NCI-H2196 (cell line): ENCODE results near the gene TLL1.

Experiments
- DNase-seq: peaks from one replicate; lab custom pipeline; 2025; ENCODE audit not compliant: unreplicated experiment; lab: John Stamatoyannopoulos, UW

Gene TLL1

DNA sequence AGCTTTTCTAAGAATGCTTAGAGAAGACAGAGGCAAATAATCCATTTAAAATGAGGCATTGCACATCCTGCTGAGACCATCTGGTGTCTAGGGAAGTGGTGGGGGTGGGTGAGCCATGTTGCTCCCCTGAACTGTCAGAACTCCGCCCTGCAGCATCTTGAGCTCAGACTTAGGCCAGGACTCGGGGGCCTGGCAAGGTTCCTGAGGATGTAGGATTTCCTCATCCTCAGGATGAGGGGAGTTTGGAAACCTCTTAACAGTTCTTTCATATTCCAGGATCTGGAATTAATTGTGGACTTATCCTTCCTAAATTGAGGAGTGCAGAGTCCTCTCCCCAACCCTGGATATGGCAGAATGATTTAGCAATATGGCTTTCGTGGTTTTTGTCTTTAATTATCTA lies 6.6 kb downstream of the TLL1 start:
- no peak for DNase-seq

DNA sequence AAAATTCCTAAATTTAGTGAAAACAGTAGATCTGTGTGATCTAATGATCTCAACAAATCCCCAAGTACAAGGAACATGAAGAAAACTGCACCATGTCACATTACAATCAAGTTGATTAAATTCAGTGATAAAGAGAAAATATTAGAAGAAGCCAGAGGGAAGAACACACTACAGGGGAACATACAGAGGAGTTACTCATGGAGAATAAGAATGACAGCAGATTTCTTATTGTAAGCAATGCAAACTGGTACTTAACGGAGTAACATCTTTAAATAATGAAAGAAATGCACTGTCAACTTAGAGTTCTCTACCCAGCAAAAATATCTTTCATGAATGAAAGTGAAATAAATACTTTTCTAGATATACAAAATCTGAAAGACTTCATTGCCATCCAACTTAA lies 21.1 kb downstream of the TLL1 start:
- no peak for DNase-seq

DNA sequence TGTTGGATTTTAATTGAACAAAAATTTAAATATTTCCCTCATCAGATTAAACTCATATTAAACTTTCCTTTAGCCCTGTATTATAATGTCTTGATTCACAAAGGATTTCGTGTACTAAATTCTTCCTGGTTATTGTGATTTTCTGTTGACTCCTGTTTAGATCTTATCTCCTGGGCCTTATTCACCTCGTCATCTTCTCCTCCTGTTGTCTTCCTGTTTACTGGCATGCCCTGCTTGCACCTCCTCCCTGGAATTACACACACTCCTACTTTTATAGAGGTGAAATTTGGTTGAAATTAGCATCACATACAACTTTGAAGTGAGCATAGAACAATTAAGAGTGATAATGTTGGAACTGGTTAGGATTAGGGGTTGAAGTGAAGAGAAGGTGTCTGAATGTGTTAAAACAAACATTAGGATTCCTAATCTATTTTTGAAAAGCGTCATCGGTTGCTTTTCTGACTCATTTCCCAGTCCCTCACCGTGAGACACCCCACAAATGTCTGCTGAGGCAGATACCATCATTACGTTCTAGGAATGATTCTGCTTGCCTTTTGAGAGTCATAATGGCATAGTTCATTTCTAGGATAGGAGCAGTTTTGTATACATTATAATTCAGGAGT lies 32.5 kb downstream of the TLL1 start:
- no peak for DNase-seq

DNA sequence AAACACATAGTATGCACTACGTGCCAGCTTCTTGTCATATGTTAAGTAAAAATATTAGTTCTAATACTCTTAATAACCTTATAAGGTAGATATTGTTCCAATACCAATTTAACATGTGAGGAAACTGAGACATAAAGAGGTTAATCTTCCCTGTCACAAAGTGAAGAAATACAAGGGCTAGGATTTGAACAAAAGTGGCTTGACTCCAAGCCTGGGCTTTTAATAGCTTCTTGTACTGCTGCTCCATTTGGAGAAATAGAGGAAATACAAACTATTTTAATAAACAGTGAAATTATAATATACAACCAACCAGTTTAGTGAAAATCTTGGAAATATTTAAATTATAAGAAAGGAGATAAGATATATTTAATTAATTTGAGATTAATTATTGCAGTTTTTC lies 33.2 kb downstream of the TLL1 start:
- no peak for DNase-seq

DNA sequence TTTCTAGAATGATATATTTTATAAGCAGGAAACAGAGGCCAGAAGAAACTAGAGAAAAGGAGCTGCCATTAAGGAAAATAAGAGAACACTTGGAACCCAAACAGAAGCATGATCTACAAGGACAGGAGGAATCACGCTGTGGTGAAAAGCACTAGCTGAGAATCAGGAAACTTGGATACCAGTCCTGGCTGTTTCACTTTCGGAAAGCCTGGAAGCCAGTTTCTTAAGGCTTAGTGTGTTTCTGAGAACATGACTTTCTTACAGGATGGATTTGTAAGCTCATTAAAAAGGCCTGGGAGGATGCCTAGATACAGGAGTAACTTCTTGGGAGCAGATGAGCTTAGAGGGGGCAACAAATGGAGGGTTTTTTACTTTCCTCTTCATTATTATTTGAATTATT lies 36.9 kb downstream of the TLL1 start:
- no peak for DNase-seq

DNA sequence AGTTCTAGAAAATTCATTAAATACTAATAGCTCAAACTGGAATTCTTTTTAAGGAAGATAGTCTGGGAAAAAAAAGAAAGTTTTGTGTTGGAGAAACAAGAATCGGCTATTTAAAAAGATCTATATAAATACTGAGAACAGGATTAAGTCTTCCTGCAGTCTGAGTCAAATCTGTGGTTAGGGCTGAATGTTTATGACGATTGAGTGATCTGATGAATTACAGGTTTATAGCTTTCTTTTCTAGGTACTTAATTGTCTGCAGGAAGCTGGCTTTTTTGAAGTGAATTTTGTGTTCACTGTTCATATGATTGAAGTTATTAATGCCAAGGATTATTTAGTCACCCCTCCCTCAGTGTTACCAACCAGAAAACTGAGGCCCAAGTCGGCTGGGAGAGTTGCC lies 42.2 kb downstream of the TLL1 start:
- no peak for DNase-seq

DNA sequence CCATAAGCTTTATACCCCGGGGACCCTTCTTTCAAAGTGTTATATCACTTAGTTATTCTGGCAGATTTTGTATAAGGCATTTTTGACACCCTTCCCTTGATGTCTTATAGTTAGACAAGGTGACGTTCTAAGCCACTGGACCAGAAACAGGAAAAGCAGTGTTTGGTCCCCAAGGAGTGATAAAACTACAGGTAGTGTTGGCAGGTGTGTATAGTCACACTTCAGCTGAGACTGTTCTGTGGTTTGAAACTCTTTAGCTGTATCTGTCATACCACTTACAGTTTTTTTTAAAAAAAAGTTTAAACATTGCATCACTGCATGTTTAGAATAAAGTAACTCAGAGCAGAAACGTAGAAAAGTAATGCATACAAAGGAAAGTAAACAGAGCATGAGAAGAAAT lies 48.5 kb downstream of the TLL1 start:
- DNase-seq, result no peak

DNA sequence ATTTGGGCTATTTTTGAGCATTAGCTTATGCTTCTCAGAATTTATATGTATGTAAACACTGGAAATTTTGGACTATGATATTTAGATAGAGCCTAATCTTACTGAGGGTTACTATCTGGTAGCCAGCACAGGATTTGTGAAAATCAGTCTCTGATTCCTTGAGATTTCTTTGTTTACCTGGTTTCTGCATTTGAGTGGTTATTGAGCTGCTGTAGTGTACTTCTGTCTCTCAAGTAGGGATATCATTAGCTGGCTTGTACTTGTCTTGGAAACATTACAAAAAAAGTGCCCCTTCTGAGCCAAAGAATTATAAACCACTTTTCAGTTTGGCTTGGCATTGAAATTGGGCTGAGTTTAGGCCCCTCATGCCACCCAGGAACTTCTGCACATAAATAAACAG lies 49.7 kb downstream of the TLL1 start:
- DNase-seq, result no peak

DNA sequence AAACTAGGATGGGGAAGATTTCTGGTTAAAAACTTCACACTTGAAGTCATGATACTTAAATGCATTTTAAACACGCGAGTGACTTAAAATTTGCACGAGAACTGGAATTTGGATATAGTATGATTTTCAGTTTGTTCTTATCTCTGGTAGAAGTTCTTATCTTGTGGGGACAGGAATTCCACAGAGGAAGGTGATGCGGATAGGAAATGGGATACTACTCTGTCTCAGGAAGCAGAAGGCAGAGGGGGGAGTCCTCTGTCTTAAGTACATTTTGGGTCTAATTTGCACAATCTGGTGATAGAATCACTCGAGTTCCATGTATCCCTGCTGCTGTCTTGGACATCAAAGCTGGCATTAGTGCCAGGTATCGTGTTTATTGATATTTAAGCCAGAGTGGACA lies 53.3 kb downstream of the TLL1 start:
- DNase-seq, result no peak

DNA sequence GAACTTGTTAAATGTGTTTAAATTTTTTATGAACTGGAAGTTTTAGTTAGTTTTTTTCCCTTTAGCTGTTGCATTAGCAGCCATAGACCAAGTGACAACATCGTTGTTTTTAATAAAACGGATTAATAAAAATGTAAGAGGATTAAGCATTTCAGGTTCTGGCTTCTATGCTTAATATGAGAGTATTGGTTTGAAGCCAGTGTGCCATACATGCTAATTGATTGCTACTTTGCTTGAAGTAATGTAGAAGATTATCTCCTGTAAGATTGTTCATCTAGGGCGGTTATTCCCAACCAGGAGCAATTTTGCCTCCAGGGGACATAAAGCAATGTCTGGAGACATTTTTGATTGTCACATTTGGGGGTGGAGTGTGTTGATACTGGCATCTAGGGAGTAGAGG lies 54.3 kb downstream of the TLL1 start:
- DNase-seq, result no peak

DNA sequence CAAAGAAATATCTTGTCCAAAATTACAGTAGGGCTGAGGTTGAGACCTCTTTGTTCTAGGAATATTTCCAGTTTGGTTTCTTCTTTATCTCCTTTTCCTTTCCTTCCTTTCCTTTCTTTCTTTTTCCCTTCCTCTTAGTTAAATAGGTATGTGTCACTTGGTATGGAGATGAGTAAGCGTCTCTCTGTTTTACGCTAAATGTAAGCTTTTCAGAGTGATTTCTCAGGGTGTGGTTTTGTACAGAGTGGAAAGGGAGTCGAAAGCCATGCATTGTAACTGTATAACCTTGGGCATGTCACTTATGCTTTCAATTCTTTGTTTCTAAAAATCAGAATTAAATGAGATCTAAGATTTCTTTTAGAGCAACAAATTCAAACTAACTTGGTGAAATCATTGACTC lies 54.8 kb downstream of the TLL1 start:
- DNase-seq, result no peak

DNA sequence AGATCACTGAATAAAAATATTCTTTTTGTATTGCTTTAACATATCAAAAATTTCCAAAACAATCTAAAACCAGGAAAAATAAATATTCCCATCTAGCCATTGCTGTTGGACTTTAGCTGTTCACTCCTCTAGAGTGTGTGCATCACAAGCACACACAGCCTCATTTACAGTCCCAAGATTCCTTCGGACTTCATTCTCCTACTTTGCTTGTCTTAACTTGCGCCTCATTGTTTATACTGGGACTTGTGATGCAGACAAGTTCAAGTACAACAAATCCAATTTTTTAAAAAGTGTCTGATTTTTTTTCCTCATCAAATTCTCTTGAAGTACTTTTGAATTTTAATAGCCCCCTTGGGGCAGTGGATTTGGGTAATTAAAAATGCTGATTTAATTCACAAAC lies 55.6 kb downstream of the TLL1 start:
- no peak for DNase-seq

DNA sequence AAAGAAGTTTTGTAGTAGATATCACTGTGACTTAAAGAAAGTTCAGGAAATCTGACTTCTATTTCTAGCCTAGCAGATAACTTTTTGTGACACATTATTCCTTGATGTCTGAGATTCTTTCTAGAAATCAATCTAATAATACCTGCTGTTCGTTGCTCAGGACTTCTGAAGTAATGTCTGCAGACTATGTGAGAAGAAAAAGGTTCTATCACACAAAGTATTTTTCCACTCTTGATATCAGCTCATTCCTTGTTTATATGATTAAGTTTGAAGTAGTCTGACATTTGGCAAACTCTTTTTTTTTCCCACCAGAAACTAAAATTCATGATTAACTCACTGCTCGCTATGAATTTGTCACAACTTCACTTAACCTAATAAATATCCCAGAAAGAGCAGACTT lies 56.6 kb downstream of the TLL1 start:
- no peak for DNase-seq

DNA sequence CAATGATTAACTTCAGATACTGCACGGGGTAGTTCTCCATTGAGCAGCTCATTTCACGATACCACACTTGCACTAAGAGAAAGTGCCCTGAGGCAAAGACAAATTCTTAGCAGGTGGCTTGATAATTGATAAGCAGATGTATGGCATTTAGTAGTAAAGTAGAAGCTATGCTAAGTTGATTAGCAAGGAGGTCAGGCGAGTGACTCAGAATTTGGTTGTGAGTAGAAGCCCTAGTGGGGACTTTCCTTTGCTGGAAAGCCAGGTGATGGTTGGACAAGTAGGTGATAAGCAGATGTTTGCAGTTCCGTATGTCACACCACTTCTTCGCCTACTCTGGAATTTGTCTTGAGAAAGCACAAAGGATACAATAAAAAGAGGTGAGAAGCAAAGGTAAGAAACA lies 58.7 kb downstream of the TLL1 start:
- DNase-seq, result no peak

DNA sequence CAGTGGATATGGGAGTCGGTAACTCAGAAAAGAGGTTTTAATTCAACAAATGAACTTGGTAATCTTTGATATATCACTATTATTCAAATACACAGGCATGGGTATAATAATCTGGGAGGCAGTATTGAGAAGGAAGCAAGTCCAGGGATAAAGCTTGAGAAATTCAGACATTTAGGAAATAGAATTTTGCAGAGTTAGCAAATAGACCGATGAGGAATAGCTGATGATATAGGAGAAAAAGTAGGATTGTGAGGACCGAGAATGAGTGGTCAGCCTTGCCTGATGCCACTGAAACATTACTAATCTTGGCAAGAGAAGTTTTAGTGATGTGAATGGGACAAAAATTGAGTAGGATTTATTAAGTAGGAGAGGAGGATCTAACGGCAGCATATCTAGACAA lies 71.9 kb downstream of the TLL1 start:
- DNase-seq, result no peak

DNA sequence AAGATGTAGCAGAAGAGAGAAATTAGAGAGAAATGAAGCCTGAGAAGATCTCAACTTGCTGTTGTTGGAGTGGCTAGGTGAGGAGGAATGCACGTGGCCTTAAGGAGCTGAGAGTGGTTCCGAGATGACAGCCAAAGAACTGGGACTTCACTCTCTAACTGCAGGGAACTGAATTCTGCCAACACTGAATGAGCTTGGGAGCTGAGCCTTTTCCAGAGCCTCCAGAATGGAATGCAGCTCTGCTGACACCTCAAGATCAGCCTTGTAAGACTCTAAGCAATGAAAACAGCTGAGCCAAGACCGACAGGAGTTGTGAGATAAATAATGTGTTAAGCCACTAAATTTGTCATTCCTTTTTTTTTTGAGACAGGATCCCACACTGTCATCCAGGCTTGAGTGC lies 73.0 kb downstream of the TLL1 start:
- DNase-seq, result no peak

DNA sequence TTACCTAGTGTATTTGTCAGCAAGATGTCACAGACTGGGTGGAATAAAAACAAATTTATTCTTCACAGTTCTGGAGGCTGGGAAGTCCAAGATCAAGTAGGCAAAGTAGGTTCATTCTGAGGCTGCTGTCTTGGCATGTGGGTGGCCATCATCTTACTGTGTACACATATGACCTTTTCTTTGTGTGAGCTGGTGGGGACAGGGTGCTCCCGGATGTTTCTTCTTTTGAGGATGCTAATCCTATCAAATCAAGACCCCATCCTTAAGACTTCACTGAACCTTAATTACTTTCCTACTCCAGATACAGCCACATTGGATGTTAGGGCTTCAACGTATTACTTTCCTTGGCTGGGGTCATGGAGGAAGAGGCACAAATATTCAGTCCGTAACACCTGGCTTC lies 74.0 kb downstream of the TLL1 start:
- DNase-seq, result no peak

DNA sequence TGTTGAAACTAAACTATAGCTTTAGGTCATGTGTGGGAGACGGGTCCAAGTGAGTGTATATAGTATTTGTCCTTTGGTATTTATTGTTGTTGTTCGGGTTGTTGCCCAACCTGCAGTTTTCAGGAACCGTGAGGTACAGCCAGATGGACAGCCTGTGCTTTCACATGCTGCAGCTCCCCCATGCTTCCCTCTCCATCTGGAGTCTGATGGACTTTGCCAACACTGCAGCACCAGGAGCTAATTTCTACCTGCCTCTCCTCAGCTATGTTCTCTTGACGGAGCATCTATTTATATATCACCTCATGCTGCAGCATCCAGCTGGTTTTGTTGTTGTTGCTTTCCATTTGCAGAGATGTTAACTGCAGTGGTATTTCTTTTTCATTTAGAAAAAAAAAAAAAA lies 80.1 kb downstream of the TLL1 start:
- DNase-seq, result no peak

DNA sequence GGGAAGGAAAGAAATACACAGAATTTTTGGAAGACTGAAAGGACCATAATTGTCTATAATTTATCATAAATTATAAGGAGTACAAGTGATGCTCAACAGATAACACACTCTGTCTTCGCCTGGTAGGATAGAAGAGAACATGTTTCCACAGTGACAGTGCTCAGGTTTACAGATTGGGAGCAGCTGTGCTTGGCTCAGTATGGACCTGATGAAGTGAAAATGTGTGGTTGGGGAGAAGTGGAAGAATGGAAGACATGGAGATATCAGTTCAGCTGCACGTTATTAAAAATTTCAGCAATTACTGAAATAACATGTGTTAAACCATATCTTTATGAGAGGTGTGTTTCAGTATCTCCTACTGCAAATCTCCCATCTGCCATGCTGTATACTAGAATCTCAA lies 90.6 kb downstream of the TLL1 start:
- DNase-seq, result no peak

DNA sequence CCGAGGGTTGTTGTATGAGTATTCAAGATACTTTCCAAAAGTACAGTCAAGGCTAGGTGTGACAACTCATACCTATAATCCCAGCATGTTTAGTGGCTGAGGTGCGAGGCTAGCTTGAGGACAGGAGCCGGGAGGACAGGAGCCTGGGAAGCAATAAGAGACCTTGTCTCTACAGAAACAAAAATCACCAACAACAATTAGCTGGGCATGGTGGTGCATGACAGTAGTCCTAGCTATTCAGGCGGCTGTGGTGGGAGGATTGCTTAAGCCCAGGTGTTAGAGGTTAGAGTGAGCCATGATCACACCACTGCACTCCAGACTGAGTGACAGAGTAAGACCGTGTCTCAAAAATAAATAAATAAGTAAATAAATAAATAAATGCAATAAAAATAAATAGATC lies 91.6 kb downstream of the TLL1 start:
- DNase-seq, result no peak

DNA sequence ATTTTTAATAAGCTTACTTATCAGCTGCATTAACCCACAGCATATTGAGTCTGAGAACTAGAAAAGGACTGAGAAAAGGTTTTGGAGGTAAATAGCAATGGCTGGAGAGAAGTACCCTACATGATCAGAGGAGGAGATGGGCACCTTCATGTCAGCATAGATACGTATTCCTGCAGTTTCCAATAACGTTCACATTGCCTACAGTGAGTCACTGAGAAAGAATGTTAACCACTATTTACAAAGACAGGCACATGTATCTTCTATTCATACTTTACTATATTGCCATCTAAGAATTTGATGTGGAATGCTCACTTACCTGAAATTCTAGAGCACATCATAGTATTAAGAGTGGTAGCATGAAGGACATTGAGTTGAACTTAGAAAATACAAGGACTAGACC lies 92.5 kb downstream of the TLL1 start:
- DNase-seq, result no peak

DNA sequence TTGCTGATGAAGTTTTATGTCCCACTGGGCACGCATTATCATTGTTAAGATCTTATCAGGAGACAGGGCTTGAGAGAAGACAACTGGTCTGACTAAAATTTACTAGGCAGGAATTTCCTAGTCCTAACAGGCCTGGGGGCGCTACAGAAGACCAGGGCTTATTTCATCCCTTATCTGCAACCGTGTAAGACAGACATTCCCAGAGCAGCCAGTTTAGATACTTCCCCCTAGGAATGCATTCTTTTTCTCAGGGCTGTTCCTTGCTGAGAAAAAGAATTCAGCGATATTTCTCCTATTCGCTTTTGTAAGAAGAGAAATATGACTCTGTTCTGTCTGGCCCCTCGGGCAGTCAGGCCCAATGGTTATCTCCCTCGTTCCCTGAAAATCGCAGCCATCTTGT lies 93.8 kb downstream of the TLL1 start:
- no peak for DNase-seq

DNA sequence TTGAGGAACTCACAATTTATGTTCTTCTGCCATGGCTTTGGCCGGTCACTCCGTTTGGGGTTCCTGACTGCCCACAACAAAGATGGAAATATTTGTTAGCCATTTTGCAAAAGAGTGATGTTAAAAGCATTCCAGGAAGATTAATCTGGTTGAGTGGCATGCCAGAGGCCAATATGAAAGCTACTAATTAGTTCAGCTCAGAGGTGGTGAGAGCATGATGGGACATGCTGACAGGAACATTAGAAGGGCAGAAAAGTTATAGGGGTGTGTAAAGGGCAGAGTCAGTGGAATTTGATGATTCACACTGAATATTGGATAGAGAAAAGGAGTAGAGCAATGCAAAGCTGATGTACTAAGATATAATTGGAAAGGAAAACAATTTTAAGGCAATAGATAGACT lies 94.4 kb downstream of the TLL1 start:
- no peak for DNase-seq
